A549 (cell line): ENCODE data around the gene UBE2L5. TPM values are rescaled to one million over a fixed set of nuclear protein-coding genes. Genes with fewer than 3 reads are reported as not detected.

Source experiments
- ATAC-seq, 2 experiments: fragments of 200-7000 bp in 1 of 2; fragments of >200 bp in 1 of 2; cut with Nextera tagmentation in 1 of 2; cut with Tn5 transposase in 1 of 2; 3 replicates each; pipeline versions ENCODE4 v1.8.0 to v1.9.1; 2018 to 2020; ENCODE audit warnings: mild to moderate bottlenecking in 1 of 2, moderate library complexity in 1 of 2
- CTCF ChIA-PET: fragments of 300-600 bp; sonication (Branson Sonifier 250); formaldehyde crosslinking; extraction: SDS; loops from one replicate; lab custom pipeline; 2021; ENCODE audit warnings: antibody characterized with exemption, inconsistent platforms; lab: Yijun Ruan, JAX
- POLR2A ChIA-PET: fragments of 350-600 bp; formaldehyde crosslinking; extraction: SDS; loops from one replicate; lab custom pipeline; 2021; ENCODE audit warnings: antibody characterized with exemption, inconsistent platforms; lab: Yijun Ruan, JAX
- DNase-seq, 2 experiments: peaks; one replicate each; pipeline versions ENCODE4 v3.0.0 to v3.0.0-alpha.2; 2011 to 2016; ENCODE audit warnings: low read depth in 1 of 2, low spot score in 1 of 2
- FAIRE-seq: peaks from 2 replicates; lab custom pipeline; 2011; peaks lifted over from hg19 to GRCh38; lab: Jason Lieb, UNC
- H3K27ac ChIP-seq, 2 experiments: fragments of >200 bp; sonication (Bioruptor Twin); formaldehyde crosslinking; 3 replicates each; pipeline ENCODE4 v1.5.1; 2016 to 2017
- H3K4me1 ChIP-seq: fragments of >200 bp; sonication (Bioruptor Twin); formaldehyde crosslinking; 3 replicates; pipeline ENCODE4 v1.6.1; 2016
- H3K4me2 ChIP-seq: fragments of >200 bp; sonication (Bioruptor Twin); formaldehyde crosslinking; 3 replicates; pipeline ENCODE4 v1.6.1; 2016
- H3K4me3 ChIP-seq: fragments of >200 bp; sonication (Bioruptor Twin); formaldehyde crosslinking; 3 replicates; pipeline ENCODE4 v1.5.1; 2016
- H3K9me3 ChIP-seq: fragments of >200 bp; sonication (Bioruptor Twin); formaldehyde crosslinking; 3 replicates; pipeline ENCODE4 v1.6.1; 2016
- BCL3 ChIP-seq: fragments of >200 bp; sonication (Bioruptor Twin); formaldehyde crosslinking; IDR thresholded peaks from 3 replicates; pipeline ENCODE4 v1.6.1; 2016
- BHLHE40 ChIP-seq: IDR thresholded peaks from 2 replicates; pipeline ENCODE4 v1.6.1; 2012; ENCODE audit warnings: low read depth, low read length, inconsistent platforms
- CBX2 ChIP-seq: fragments of 200-600 bp; sonication (generic); IDR thresholded peaks from 2 replicates; pipeline ENCODE4 v1.6.1; 2016; ENCODE audit warnings: low read depth, mild to moderate bottlenecking, borderline replicate concordance
- CBX8 ChIP-seq: fragments of 200-600 bp; sonication (generic); IDR thresholded peaks from 2 replicates; pipeline ENCODE4 v1.6.1; 2016
- CEBPB ChIP-seq, 2 experiments: fragments of >200 bp in 1 of 2; sonication (Bioruptor Twin) in 1 of 2; formaldehyde crosslinking in 1 of 2; IDR thresholded peaks; 2 replicates each; pipeline ENCODE4 v1.6.1; 2012 to 2016
- CHD2 ChIP-seq: fragments of 150-350 bp; IDR thresholded peaks from 2 replicates; pipeline ENCODE4 v1.6.1; 2014; ENCODE audit warnings: low read length; ENCODE audit not compliant: partially characterized antibody
- E2F6 ChIP-seq: IDR thresholded peaks from 2 replicates; pipeline ENCODE4 v1.6.1; 2012; ENCODE audit warnings: low read depth, borderline replicate concordance
- EHF ChIP-seq: fragments of 250-450 bp; sonication (Bioruptor Pico); IDR thresholded peaks from 2 replicates; pipeline ENCODE4 v1.5.0; 2020; ENCODE audit warnings: mild to moderate bottlenecking
- EHMT2 ChIP-seq: fragments of 200-600 bp; sonication (generic); IDR thresholded peaks from 2 replicates; pipeline ENCODE4 v1.6.1; 2016; ENCODE audit warnings: antibody characterized with exemption, low read depth, mild to moderate bottlenecking, moderate library complexity
- EP300 ChIP-seq, 2 experiments: fragments of >200 bp; sonication (Bioruptor Twin); formaldehyde crosslinking; IDR thresholded peaks; 2 replicates in 1 of 2; 3 replicates in 1 of 2; pipeline ENCODE4 v1.6.1; 2016 to 2017
- ESRRA ChIP-seq: fragments of 150-350 bp; IDR thresholded peaks from 2 replicates; pipeline ENCODE4 v1.6.1; 2014; ENCODE audit warnings: mild to moderate bottlenecking, low read length, borderline replicate concordance
- FOSL2 ChIP-seq, 2 experiments: fragments of 450-650 bp in 1 of 2; fragments of >200 bp in 1 of 2; sonication (Bioruptor Twin) in 1 of 2; formaldehyde crosslinking; IDR thresholded peaks; 2 replicates each; pipeline versions ENCODE4 v1.5.0 to v1.6.1; 2016 to 2020; ENCODE audit warnings: mild to moderate bottlenecking in 1 of 2, moderate library complexity in 1 of 2
- GATA3 ChIP-seq: IDR thresholded peaks from 2 replicates; pipeline ENCODE4 v1.6.1; 2012; ENCODE audit warnings: borderline replicate concordance
- HEYL ChIP-seq: fragments of 250-450 bp; sonication (Bioruptor Pico); IDR thresholded peaks from 2 replicates; pipeline ENCODE4 v1.8.0; 2021; ENCODE audit warnings: mild to moderate bottlenecking, moderate library complexity
- HMGXB4 ChIP-seq: fragments of 250-450 bp; sonication (Bioruptor Pico); IDR thresholded peaks from 2 replicates; pipeline ENCODE4 v1.5.0; 2021; ENCODE audit warnings: mild to moderate bottlenecking, moderate library complexity, borderline replicate concordance
- HOXB5 ChIP-seq: fragments of 250-450 bp; sonication (Bioruptor Pico); IDR thresholded peaks from 2 replicates; pipeline ENCODE4 v1.5.0; 2020; ENCODE audit warnings: mild to moderate bottlenecking, moderate library complexity
- JUN ChIP-seq, 2 experiments: fragments of >200 bp; sonication (Bioruptor Twin); formaldehyde crosslinking; IDR thresholded peaks; 2 replicates in 1 of 2; 3 replicates in 1 of 2; pipeline ENCODE4 v1.6.1; 2016 to 2017
- JUNB ChIP-seq: fragments of >200 bp; sonication (Bioruptor Twin); formaldehyde crosslinking; IDR thresholded peaks from 2 replicates; pipeline ENCODE4 v1.6.1; 2016
- KDM1A ChIP-seq: fragments of 200-600 bp; sonication (generic); IDR thresholded peaks from 2 replicates; pipeline ENCODE4 v1.6.1; 2016; ENCODE audit warnings: low read depth, mild to moderate bottlenecking
- KDM5A ChIP-seq: fragments of 200-600 bp; sonication (generic); IDR thresholded peaks from 2 replicates; pipeline ENCODE4 v1.6.1; 2016; ENCODE audit warnings: antibody characterized with exemption, mild to moderate bottlenecking
- MAFK ChIP-seq: fragments of 450-650 bp; IDR thresholded peaks from 2 replicates; pipeline ENCODE4 v1.6.1; 2014; ENCODE audit not compliant: partially characterized antibody
- MAZ ChIP-seq: fragments of 150-350 bp; IDR thresholded peaks from 2 replicates; pipeline ENCODE4 v1.6.1; 2014; ENCODE audit warnings: antibody characterized with exemption, low read depth, low read length, borderline replicate concordance
- NFE2L2 ChIP-seq: fragments of 150-350 bp; conservative IDR thresholded peaks from 2 replicates; pipeline ENCODE4 v1.6.1; 2014; ENCODE audit warnings: low read length
- NR3C1 ChIP-seq: fragments of >200 bp; sonication (Bioruptor Twin); formaldehyde crosslinking; IDR thresholded peaks from 3 replicates; pipeline ENCODE4 v1.6.1; 2017
- PHF8 ChIP-seq: fragments of 200-600 bp; sonication (generic); IDR thresholded peaks from 2 replicates; pipeline ENCODE4 v1.6.1; 2016; ENCODE audit warnings: low read depth, mild to moderate bottlenecking, antibody characterized with exemption, moderate library complexity, borderline replicate concordance
- POLR2A ChIP-seq: IDR thresholded peaks from 2 replicates; pipeline ENCODE4 v1.6.1; 2012; ENCODE audit warnings: mild to moderate bottlenecking, low read length
- RAD21 ChIP-seq, 2 experiments: fragments of >200 bp in 1 of 2; sonication (Bioruptor Twin) in 1 of 2; formaldehyde crosslinking in 1 of 2; IDR thresholded peaks in 1 of 2; conservative IDR thresholded peaks in 1 of 2; 2 replicates in 1 of 2; 3 replicates in 1 of 2; pipeline ENCODE4 v1.6.1; 2012 to 2018; ENCODE audit warnings: inconsistent platforms in 1 of 2
- RARB ChIP-seq: fragments of 250-450 bp; sonication (Bioruptor Pico); IDR thresholded peaks from 2 replicates; pipeline ENCODE4 v1.8.0; 2021; ENCODE audit warnings: mild to moderate bottlenecking, moderate library complexity
- REST ChIP-seq: fragments of 200-600 bp; sonication (generic); IDR thresholded peaks from 2 replicates; pipeline ENCODE4 v1.6.1; 2016; ENCODE audit warnings: antibody characterized with exemption, mild to moderate bottlenecking, moderate library complexity
- SREBF2 ChIP-seq: fragments of 450-650 bp; IDR thresholded peaks from 2 replicates; pipeline ENCODE4 v1.6.1; 2014; ENCODE audit warnings: mild to moderate bottlenecking, moderate library complexity
- TFCP2L1 ChIP-seq: fragments of 250-450 bp; sonication (Bioruptor Pico); IDR thresholded peaks from 2 replicates; pipeline ENCODE4 v1.5.0; 2021; ENCODE audit warnings: mild to moderate bottlenecking
- TP53 ChIP-seq: fragments of 250-450 bp; sonication (Bioruptor Pico); IDR thresholded peaks from 2 replicates; pipeline ENCODE4 v1.5.0; 2021; ENCODE audit warnings: mild to moderate bottlenecking, moderate library complexity
- ZC3H11A ChIP-seq: fragments of 450-650 bp; IDR thresholded peaks from 2 replicates; pipeline ENCODE4 v1.6.1; 2014; ENCODE audit warnings: antibody characterized with exemption, mild to moderate bottlenecking
- ZFP36 ChIP-seq: fragments of 450-650 bp; IDR thresholded peaks from 2 replicates; pipeline ENCODE4 v1.6.1; 2014; ENCODE audit warnings: borderline replicate concordance; ENCODE audit not compliant: partially characterized antibody
- ZNF302 ChIP-seq: fragments of 250-450 bp; sonication (Bioruptor Pico); IDR thresholded peaks from 2 replicates; pipeline ENCODE4 v1.9.0; 2021; ENCODE audit warnings: inconsistent platforms, mild to moderate bottlenecking, moderate library complexity
- WGBS: methylation state at CpG from one replicate; pipeline ENCODE4 v1.1.6; 2017; ENCODE audit errors: missing lambda C conversion rate; 5-methylcytosine and 5-hydroxymethylcytosine counted together
- polyA plus RNA-seq, 4 experiments: library from polyadenylated mRNA; depleted of rRNA in 3 of 4; stranded (reverse); fragments of >200 nt; fragmentation: RNase III in 1 of 4; extraction: RNeasy Plus Mini Kit Qiagen cat#74134 plus additional on column Dnase treatment in 1 of 4; gene quantifications; 2 replicates in 3 of 4; 3 replicates in 1 of 4; pipeline ENCODE4 v1.2.3, GENCODE V29; 2011 to 2017

The UBE2L5 gene
- polyA plus RNA-seq, 2 of the 4 experiments (the other 2 are of a cell fraction): 0.31 TPM; not detected in 1

GRCh38 chr13:30429721-30430694 lies 7.7 kb downstream of the UBE2L5 start:
- Histone ChIP-seq H3K4me3 (no peak overlapping the region), H3K27ac (peak overlapping the region; percentile 64 to 82), H3K4me2 (peak overlapping the region; percentile 72), H3K4me1 (peaks cover 32% of the 10 kb centered on the region), H3K9me3 (no peaks in the 10 kb centered on the region)
- CTCF ChIA-PET: interaction anchor here (0.5 to 1.1 kb wide), 2 partner anchors 57 to 297 kb away, joined by 3 to 5 read pairs; no protein-coding TSS in a partner anchor
- DNase-seq (peak; percentile 50 to 60), ATAC-seq (peak; percentile 92 to 93), FAIRE-seq (no peak)
- WGBS: 15% methylated on average over 6 of the region's 6 CpGs
- POLR2A ChIA-PET: no interaction called here
- no peak for TF ChIP-seq SREBF2
- no peak for TF ChIP-seq HOXB5
- no peak for TF ChIP-seq NR3C1
- TF ChIP-seq MAFK: peak; percentile 37
- no peak for TF ChIP-seq HMGXB4 (CRISPR knock-in tag)
- TF ChIP-seq BHLHE40: no peak
- no peak for TF ChIP-seq PHF8
- TF ChIP-seq RARB: no peak
- no peak for TF ChIP-seq HEYL (CRISPR knock-in tag)
- TF ChIP-seq NFE2L2: no peak
- TF ChIP-seq CBX2: no peak
- TF ChIP-seq EHF (CRISPR knock-in tag): no peak
- no peak for TF ChIP-seq ZNF302
- no peak for TF ChIP-seq POLR2A
- TF ChIP-seq ZC3H11A: no peak
- TF ChIP-seq FOSL2 (IDR thresholded peaks at IDR 0.05): peak; percentile 87
- TF ChIP-seq FOSL2 (CRISPR knock-in tag; IDR thresholded peaks at IDR 0.05): peak; percentile 93
- TF ChIP-seq RAD21 (conservative IDR thresholded peaks at IDR 0.05 in 1 of 2, IDR thresholded peaks at IDR 0.05 in 1 of 2): no peak
- TF ChIP-seq JUNB: peak; percentile 75
- TF ChIP-seq KDM5A: no peak
- TF ChIP-seq E2F6: no peak
- TF ChIP-seq BCL3: no peak
- TF ChIP-seq MAZ: no peak
- no peak for TF ChIP-seq CBX8
- no peak for TF ChIP-seq ZFP36
- no peak for TF ChIP-seq REST
- TF ChIP-seq EP300 (IDR thresholded peaks at IDR 0.05): no peak
- TF ChIP-seq JUN (IDR thresholded peaks at IDR 0.05): 0 out of 5 replicates have a peak, but pooled peaks of 1 of the 2 experiments have one; percentile 22
- TF ChIP-seq ESRRA: no peak
- TF ChIP-seq TP53 (CRISPR knock-in tag): no peak
- no peak for TF ChIP-seq EHMT2
- TF ChIP-seq CEBPB (IDR thresholded peaks at IDR 0.05): 0 out of 4 replicates have a peak, but pooled peaks have one; percentile 31 to 40
- no peak for TF ChIP-seq KDM1A
- TF ChIP-seq TFCP2L1 (CRISPR knock-in tag): no peak
- no peak for TF ChIP-seq GATA3
- no peak for TF ChIP-seq CHD2
